Stimulated activated CD8-positive, alpha-beta memory T cell treated with anti-CD3 and anti-CD28 coated beads, Interleukin-4, amount 100 ng/mL, for 48 hours (primary cell): ENCODE measurements around the gene PDGFRB.

ENCODE experiments used
- DNase-seq: peaks from one replicate; pipeline ENCODE4 v3.0.0-alpha.2; 2020

The PDGFRB gene

GRCh38 chr5:150155258-150156026 is at the start of gene PDGFRB:
PDGFRB (minus strand) TSS chr5:150155845; CDS start chr5:150137047, 18,798 bp downstream.
- peak; percentile 69 for DNase-seq

- no peak for DNase-seq
Observed at GRCh38 chr5:150204590-150204960, 48.9 kb upstream of the PDGFRB start.

GRCh38 chr5:150203832-150204589 is 48.4 kb upstream of the PDGFRB start:
- DNase-seq, result no peak

- no peak for DNase-seq
Observed at GRCh38 chr5:150202501-150202900, 46.9 kb upstream of the PDGFRB start.

DNA sequence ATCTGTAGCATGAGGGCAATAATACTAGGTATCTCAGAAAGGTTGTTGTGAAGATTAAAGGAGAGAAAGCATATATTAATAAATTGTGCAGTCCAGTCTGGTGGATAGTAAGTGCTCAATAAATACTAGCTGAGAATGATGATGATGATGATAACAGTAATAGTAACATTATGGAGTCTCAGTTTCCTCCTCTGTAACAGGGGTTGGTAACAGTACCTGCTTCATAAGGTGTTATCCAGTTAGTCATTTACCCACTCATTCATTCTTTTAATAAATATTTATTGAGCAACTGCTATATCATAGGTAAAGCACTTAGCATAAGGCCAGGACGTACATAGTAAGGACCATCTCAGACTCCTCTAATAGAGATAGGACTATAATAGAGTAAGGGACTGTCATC is 41.8 kb upstream of the PDGFRB start:
- DNase-seq, result no peak

DNA sequence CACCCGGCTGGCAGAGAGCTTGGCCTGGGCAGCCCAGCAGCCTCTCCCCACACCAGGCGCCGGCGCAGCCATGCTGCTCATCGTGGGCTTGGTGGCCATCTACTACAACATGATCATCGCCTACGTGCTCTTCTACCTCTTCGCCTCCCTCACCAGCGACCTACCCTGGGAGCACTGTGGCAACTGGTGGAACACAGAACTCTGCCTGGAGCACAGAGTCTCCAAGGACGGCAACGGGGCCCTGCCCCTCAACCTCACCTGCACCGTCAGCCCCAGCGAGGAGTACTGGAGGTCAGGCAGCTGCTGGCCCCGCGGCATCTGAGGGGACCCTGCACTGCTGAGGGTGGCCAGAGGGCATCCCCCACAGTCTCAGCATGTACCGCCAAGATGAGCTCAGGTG is 41.3 kb upstream of the PDGFRB start:
- DNase-seq, result no peak

DNA sequence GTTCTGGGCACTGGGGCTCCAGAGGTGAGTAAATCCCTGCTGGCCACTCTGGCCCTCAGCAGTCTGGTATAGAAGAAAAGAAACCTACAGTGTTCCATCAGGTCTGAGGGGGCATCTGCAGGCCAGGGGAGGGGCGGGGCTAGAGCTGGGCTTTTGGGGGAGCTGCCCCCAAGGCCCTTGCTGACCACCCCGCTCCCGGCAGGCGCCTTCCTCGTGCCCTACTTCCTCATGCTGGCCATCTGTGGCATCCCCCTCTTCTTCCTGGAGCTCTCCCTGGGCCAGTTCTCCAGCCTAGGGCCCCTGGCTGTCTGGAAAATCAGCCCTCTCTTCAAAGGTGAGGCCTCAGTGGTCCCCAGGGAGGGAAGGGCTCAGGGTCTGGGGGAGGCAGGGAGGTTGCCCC is 40.9 kb upstream of the PDGFRB start:
- DNase-seq, result no peak

DNA sequence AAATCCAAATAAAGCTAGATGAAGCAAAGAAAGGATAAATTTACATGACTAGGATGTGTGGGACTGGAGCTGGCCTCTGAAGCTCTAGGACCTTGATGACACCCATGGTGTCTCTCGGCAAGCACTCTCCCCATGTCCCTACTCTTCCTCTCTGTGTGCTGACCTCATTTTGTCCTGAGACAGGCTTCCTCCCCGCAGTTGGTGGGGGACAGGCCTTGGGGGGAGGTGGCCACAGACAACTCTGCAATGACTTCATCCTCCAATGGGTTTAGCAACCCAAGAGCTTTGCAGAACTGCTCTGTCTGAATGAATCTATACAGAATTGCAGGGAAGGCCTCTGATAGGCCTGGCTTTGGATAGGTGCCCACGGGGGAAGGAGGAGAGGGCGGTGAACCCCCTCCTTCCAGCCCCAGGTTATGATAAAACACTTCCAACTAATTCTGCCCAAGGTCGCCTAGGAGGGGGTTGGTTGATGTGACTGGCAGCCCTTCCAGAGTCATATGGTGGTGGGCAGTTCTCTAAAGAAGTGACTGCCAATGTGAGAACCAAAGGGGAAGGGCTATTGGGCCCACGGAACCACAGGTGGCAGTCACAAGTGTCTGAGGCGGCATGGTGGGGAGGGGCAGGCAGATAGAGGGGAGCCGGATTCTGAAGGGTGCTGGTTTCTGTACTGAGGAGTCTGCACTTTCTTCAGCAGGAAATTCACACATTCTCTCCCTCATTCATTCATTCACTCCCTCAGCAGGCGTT is 40.3 kb upstream of the PDGFRB start:
- DNase-seq, result no peak

DNA sequence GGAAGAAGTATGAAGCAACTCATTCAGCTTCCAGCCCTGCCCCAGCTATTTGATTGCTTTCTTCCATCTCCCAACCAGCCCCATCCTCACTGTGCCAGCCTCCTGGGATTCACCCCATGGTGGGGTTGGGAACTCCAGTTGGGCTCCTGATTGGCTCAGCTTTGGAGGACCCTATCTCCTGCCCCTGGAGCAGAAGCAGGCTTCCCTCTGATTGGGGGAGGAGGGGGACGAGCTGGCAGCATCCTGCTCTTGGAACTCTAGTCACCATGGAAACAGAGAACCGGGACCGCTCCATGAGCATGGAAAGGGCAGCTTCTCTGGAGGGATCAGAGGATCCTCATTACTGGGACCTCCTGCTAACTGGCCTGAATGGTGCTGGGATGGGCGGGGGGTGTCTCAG is 36.8 kb upstream of the PDGFRB start:
- DNase-seq, result no peak

GRCh38 chr5:150190987-150191386 is 35.3 kb upstream of the PDGFRB start:
- DNase-seq, result no peak

- no peak for DNase-seq
Observed at GRCh38 chr5:150190503-150190979, 34.9 kb upstream of the PDGFRB start.

- DNase-seq, result no peak
Observed at GRCh38 chr5:150189728-150190502, 34.3 kb upstream of the PDGFRB start, which contains the start of gene SLC6A7. SLC6A7 (plus strand) TSS chr5:150190062; CDS start chr5:150190328, 266 bp downstream.

- no peak for DNase-seq
Observed at GRCh38 chr5:150189326-150189725, 33.7 kb upstream of the PDGFRB start.

GRCh38 chr5:150188146-150188842 is 32.6 kb upstream of the PDGFRB start:
- no peak for DNase-seq

GRCh38 chr5:150186897-150187296 is 31.3 kb upstream of the PDGFRB start:
- DNase-seq, result no peak

DNA sequence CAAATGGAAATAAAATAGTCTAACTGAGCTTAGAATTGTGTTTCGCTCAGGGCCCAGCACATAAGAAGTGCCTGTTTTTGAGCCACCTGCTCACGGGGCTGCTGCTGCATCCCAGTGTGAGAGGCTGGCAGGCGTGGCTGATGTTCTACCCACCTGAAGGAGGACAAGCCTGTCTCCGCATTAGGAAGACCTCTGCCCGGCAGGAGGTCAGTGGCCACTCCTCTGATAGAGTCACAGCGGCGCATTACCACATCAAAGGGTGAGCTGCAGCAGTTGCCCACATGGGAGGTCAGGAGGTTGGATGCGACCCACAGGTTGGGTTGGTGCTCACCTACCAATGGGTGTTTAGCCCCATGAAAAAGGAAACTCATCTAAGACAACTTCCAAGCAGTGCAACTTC is 30.5 kb upstream of the PDGFRB start:
- DNase-seq, result no peak

- no peak for DNase-seq
Observed at GRCh38 chr5:150184990-150185912, 29.6 kb upstream of the PDGFRB start.

- DNase-seq, result no peak
Observed at GRCh38 chr5:150184006-150184405, 28.4 kb upstream of the PDGFRB start.

DNA sequence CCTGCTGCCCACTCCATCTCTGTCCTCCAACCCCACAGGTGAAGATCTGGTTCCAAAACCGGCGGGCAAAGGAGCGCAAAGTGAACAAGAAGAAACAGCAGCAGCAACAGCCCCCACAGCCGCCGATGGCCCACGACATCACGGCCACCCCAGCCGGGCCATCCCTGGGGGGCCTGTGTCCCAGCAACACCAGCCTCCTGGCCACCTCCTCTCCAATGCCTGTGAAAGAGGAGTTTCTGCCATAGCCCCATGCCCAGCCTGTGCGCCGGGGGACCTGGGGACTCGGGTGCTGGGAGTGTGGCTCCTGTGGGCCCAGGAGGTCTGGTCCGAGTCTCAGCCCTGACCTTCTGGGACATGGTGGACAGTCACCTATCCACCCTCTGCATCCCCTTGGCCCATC is 27.8 kb upstream of the PDGFRB start:
- no peak for DNase-seq

GRCh38 chr5:150182774-150183173 is 27.1 kb upstream of the PDGFRB start:
- no peak for DNase-seq
